Osteocyte (in vitro differentiated cells): ENCODE results near the gene AADACL4. TPM values are rescaled to one million over a fixed set of nuclear protein-coding genes. Genes with fewer than 3 reads are reported as not detected.
A peak's percentile ranks its signal among the peaks of the same experiment; 100 is the strongest.

Source experiments
- DNase-seq: peaks from one replicate; pipeline ENCODE4 v3.0.0; 2021; ENCODE audit warnings: mixed read lengths; ENCODE audit not compliant: unreplicated experiment; ENCODE audit errors: extremely low spot score
- H3K27ac Mint-ChIP-seq: one replicate; pipeline ENCODE4 v1.8.0; 2021; ENCODE audit warnings: mild to moderate bottlenecking, mixed read lengths; ENCODE audit not compliant: unreplicated experiment
- H3K27me3 Mint-ChIP-seq: one replicate; pipeline ENCODE4 v1.8.0; 2021; ENCODE audit warnings: mixed read lengths; ENCODE audit not compliant: unreplicated experiment
- H3K36me3 Mint-ChIP-seq: one replicate; pipeline ENCODE4 v1.8.0; 2021; ENCODE audit warnings: mixed read lengths; ENCODE audit not compliant: unreplicated experiment
- H3K4me1 Mint-ChIP-seq: one replicate; pipeline ENCODE4 v1.8.0; 2021; ENCODE audit warnings: mixed read lengths; ENCODE audit not compliant: unreplicated experiment
- H3K4me3 Mint-ChIP-seq: one replicate; pipeline ENCODE4 v1.8.0; 2021; ENCODE audit warnings: mild to moderate bottlenecking, moderate library complexity, mixed read lengths; ENCODE audit not compliant: unreplicated experiment
- H3K9me3 Mint-ChIP-seq: one replicate; pipeline ENCODE4 v1.8.0; 2021; ENCODE audit warnings: mixed read lengths; ENCODE audit not compliant: unreplicated experiment
- CTCF ChIP-seq: fragments of 200-600 bp; sonication (generic); IDR thresholded peaks from 2 replicates; pipeline ENCODE4 v1.5.0; 2021; ENCODE audit warnings: antibody characterized with exemption, mild to moderate bottlenecking, moderate library complexity
- total RNA-seq: library from RNA; stranded (reverse); gene quantifications from 2 replicates; pipeline ENCODE4 v1.2.1, GENCODE V29; 2021

AADACL4 gene
- total RNA-seq, 1 donor from 2014 or later, result not detected

GRCh38 chr1:12706061-12706460 lies 62.2 kb downstream of the AADACL4 start:
- Mint-ChIP-seq H3K4me1 (peaks cover 4% of the 10 kb centered on the region), H3K27me3 (no peaks in the 10 kb centered on the region), H3K27ac (no peak overlapping the region), H3K9me3 (peaks cover 28% of the 10 kb centered on the region), H3K4me3 (no peak overlapping the region), H3K36me3 (no peaks in the 10 kb centered on the region)
- DNase-seq, result no peak
- TF ChIP-seq CTCF, result no peak

GRCh38 chr1:12708396-12709090 lies 64.7 kb downstream of the AADACL4 start:
- Mint-ChIP-seq H3K36me3 (no peaks in the 10 kb centered on the region), H3K4me1 (peaks cover 22% of the 10 kb centered on the region), H3K27ac (no peak overlapping the region), H3K4me3 (no peak overlapping the region), H3K27me3 (no peaks in the 10 kb centered on the region), H3K9me3 (peaks cover 17% of the 10 kb centered on the region)
- DNase-seq, result no peak
- TF ChIP-seq CTCF, result no peak

GRCh38 chr1:12709091-12709491 lies 65.2 kb downstream of the AADACL4 start:
- no peak for TF ChIP-seq CTCF
- Mint-ChIP-seq H3K9me3 (peaks cover 12% of the 10 kb centered on the region), H3K27ac (no peak overlapping the region), H3K36me3 (no peaks in the 10 kb centered on the region), H3K27me3 (no peaks in the 10 kb centered on the region), H3K4me1 (peaks cover 22% of the 10 kb centered on the region), H3K4me3 (no peak overlapping the region)
- DNase-seq, result no peak

- H3K27me3 Mint-ChIP-seq, result no peaks in the 10 kb centered on the region
- no peaks in the 10 kb centered on the region for H3K36me3 Mint-ChIP-seq
- no peak for TF ChIP-seq CTCF
- no peak for DNase-seq
- H3K4me3 Mint-ChIP-seq, result no peak overlapping the region
- peaks cover 22% of the 10 kb centered on the region for H3K4me1 Mint-ChIP-seq
- no peak overlapping the region for H3K27ac Mint-ChIP-seq
- peaks cover 8% of the 10 kb centered on the region for H3K9me3 Mint-ChIP-seq
Observed at GRCh38 chr1:12709696-12710095, 65.8 kb downstream of the AADACL4 start.

- peaks cover 3% of the 10 kb centered on the region for H3K9me3 Mint-ChIP-seq
- H3K27ac Mint-ChIP-seq, result peak overlapping the region; percentile 21
- DNase-seq, result no peak
- no peak for TF ChIP-seq CTCF
- peaks cover 22% of the 10 kb centered on the region for H3K4me1 Mint-ChIP-seq
- no peaks in the 10 kb centered on the region for H3K27me3 Mint-ChIP-seq
- no peak overlapping the region for H3K4me3 Mint-ChIP-seq
- no peaks in the 10 kb centered on the region for H3K36me3 Mint-ChIP-seq
Observed at GRCh38 chr1:12711536-12711935, 67.7 kb downstream of the AADACL4 start.
